ENCODE measurements around the gene PNRC2.

PNRC2 gene

GRCh38 chr1:23959461-23960290, at the start of gene PNRC2:
Gene PNRC2 (plus strand): TSS chr1:23959828. CDS start chr1:23961458, 1,630 bp downstream.
- peak; percentile 94 for FAIRE-seq

- FAIRE-seq: no peak
These were observed 49.5 kb upstream of the PNRC2 start for GRCh38 chr1:23910144-23910543.

GRCh38 chr1:23910553-23911246, 48.9 kb upstream of the PNRC2 start:
- FAIRE-seq: no peak

GRCh38 chr1:23911921-23912320, 47.7 kb upstream of the PNRC2 start:
- no peak for FAIRE-seq

- no peak for FAIRE-seq
These were observed 46.3 kb upstream of the PNRC2 start, which contains the start of gene CNR2 for GRCh38 chr1:23913212-23913880. Gene CNR2 (minus strand): TSS chr1:23913362. CDS start chr1:23875617, 37,745 bp downstream.

- no peak for FAIRE-seq
These were observed 44.7 kb upstream of the PNRC2 start for GRCh38 chr1:23914921-23915320.

GRCh38 chr1:23915466-23915865, 44.2 kb upstream of the PNRC2 start:
- FAIRE-seq: no peak

GRCh38 chr1:23916209-23917131, 43.2 kb upstream of the PNRC2 start:
- FAIRE-seq: no peak

GRCh38 chr1:23922321-23922943, 37.2 kb upstream of the PNRC2 start:
- no peak for FAIRE-seq

- FAIRE-seq: no peak
These were observed 35.8 kb upstream of the PNRC2 start for GRCh38 chr1:23923592-23924499.

- FAIRE-seq: no peak
These were observed 35.0 kb upstream of the PNRC2 start for GRCh38 chr1:23924601-23925000.

GRCh38 chr1:23925279-23925678, 34.3 kb upstream of the PNRC2 start:
- no peak for FAIRE-seq

- FAIRE-seq: no peak
These were observed 32.5 kb upstream of the PNRC2 start for GRCh38 chr1:23927097-23927496.

GRCh38 chr1:23928789-23929188, 30.8 kb upstream of the PNRC2 start:
- FAIRE-seq: no peak

GRCh38 chr1:23930270-23930669, 29.4 kb upstream of the PNRC2 start:
- no peak for FAIRE-seq

- peak; percentile 77 for FAIRE-seq
These were observed 28.7 kb upstream of the PNRC2 start for GRCh38 chr1:23930861-23931490.

GRCh38 chr1:23931491-23931880, 28.1 kb upstream of the PNRC2 start:
- peak; percentile 25 for FAIRE-seq

- FAIRE-seq: no peak
These were observed 23.0 kb upstream of the PNRC2 start for GRCh38 chr1:23936481-23937176.

GRCh38 chr1:23947366-23947765, 12.3 kb upstream of the PNRC2 start:
- FAIRE-seq: no peak

GRCh38 chr1:23953020-23953419, 6.6 kb upstream of the PNRC2 start:
- FAIRE-seq: no peak
